Superior temporal gyrus (tissue), 1 donor: Measurements from ENCODE around the gene GNAI2.
"Not testable (repeated sequence)": the region's sequence is repeated elsewhere in the genome, so short reads cannot be mapped to it uniquely, and the experiment has no call there.

Experiments used
- DNase-seq: peaks from one replicate; pipeline ENCODE4 v3.0.0-alpha.2; 2016; ENCODE audit errors: extremely low spot score

The GNAI2 gene

DNA sequence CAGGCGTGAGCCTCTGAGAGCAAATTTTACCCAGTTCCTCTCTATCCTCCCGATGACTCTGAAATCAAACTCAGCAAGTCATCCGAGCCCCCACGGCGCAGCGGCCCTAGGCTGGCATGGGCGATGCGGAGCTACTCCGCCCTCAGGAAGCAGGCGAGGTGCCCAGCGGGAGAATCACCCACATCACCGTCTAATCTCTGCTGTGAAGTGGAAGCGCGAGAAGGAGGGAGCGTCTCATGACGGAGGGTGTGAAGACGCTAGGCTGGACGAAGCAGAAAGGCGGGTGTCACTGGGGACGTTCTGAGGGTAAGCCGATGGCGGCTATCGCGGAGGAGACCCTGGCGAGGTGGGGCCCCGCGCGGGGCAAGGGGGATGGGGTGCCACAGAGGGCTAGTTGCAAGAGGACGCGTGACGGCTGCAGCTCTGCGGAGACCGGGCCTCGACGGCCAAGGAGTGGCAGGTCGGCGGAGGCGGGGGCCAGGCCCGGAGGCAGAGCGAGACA, 9.1 kb upstream of the GNAI2 start:
- DNase-seq: peak; percentile 64

DNA sequence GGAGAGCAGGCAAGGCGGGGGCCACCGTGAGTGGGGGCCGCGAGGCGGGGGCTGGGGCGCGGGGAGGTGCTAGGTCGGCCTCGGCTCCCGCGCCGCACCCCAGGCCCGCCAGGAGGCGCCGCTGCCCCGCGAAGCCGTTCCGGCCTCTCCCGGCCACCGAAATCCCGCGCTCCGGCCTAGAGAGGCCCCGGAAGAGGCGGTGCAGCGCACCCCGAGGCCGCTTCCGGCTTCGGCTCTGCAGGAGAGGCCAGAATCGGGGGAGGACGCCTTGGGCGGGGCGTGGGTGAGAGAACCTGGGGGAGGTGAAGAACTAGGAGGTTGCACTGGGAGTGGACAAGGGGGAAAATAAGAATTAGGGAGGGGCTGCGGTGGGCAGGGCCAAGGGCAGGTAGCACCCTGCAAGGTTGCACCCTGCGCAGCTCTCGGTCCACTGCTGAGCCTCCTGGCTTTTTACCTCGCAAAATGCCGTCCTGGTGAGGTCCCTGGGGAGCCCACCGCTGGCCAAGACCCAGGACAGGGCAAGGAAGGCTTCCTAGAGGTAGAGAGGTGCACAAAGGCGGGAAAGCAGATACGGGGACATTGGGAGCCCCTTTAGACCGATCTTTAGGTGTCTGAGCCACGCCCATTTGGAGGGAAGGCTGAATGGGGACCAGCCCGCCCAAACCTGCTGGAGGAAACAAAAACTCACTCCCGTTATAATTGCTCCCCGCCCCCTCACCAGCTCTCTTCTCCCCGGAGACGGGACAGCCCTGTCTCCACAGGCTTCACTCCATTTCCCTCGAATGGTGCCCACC, 8.4 kb upstream of the GNAI2 start:
- DNase-seq: peak; percentile 91

DNA sequence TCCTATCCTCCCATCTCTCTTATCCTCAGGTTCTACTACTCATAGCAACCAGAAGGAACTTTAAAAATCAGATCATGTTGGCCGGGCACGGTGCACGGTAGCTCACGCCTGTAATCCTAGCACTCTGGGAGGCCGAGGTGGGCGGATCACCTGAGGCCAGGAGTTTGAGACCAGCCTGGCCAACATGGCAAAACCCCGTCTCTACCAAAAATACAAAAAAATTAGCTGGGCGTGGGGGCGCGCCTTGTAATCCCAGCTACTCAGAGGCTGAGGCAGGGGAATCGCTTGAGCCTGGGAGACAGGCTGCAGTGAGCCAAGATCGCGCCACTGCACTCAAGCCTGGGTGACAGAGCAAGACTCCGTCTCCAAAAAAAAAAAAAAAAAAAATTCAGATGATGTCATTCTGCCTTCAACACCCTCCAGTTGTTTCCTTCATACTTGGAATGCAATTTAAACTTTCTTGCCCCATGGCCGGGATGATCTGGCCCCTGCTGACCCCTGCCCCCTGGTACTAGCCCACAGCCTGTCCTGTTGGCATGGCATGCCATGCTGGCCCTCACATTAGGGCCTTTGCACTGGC, 7.7 kb upstream of the GNAI2 start:
- DNase-seq: not testable (repeated sequence)

DNA sequence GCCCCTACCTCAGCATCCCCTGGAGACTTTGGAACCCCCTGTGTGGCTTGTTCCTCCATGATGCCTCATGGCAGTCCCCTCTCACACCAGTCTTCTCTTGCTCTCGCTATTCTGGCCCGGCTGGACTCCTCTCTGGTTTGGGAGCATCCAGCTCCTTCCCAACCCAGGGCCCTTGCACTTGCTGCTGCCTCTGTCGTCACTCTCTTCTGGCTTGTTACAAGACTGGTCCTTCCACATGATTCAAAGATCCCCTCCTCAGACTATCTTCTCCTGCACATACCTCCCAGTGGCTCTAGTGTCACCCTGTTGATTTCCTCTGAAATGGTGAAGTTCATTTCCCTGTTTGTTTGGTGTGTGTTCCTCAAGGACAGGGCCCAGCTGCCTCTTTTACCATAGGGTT, 6.5 kb upstream of the GNAI2 start:
- no peak for DNase-seq

DNA sequence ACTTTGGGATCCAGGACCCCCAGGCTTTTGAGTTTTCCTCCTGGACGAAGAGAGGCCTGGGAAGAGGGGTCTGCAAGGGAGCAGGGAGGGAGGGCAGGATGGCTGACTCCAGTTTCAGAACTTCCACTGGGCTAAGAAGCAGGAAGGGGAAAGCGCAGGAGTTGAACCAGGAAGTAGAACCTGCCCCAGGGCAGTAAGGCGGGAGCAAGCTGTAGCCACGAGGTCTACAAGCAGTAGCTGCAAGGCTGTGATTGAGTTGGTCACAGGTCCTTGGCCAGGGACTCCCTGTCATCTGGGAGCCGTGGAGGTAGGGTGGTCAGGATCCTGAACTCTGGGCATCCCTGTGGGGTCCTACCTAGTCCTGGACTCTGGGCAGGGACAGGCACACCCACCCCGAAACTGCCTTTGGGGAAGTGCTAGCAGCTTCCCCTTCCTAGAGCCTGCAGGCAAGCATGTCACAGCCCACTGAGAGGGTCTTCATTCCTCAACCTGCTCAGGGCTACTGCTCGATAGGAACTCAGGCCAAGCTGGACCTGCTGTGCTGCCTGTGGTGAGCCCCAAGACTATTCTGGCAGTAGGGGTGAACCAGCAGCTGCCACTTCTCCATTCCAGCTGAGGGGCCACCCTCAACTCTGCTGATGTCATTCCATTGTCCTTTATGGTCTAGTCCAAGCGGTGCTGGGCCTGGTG, 5.8 kb upstream of the GNAI2 start:
- DNase-seq: no peak

DNA sequence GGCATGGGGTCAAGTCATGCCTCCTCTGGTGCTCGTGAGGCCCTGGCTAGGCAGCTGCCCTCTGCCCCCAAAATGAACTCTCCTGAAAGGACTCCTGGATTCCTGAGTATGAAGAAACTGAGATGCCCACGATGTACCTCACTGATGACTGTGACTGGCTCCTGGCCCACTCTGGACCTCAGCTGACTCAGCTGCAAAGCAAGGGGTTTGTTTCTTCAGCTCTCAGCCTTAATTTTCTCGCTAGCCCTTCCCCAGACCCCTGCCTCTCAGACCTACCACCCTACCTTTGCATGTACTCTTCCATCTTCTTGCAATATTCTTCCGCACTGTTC, 5.2 kb upstream of the GNAI2 start:
- no peak for DNase-seq

DNA sequence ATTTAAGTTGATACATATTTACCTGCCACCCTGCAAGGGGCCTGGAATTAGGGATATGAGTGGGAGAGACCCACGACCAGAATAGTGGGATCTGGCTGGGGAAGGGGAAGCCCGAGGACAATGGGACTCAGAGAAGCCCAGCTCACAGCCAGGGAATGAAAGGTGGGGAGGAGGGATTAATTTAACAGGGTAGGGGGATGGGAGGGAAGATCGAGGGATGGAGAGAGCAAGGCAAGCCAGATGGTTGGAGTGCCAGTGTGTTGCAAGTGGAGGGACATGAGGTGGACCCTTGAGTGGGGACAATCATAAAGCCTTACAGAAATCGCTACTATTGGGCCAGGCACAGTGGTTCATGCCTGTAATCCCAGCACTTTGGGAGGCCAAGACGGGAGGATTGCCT, 4.4 kb upstream of the GNAI2 start:
- DNase-seq: no peak

DNA sequence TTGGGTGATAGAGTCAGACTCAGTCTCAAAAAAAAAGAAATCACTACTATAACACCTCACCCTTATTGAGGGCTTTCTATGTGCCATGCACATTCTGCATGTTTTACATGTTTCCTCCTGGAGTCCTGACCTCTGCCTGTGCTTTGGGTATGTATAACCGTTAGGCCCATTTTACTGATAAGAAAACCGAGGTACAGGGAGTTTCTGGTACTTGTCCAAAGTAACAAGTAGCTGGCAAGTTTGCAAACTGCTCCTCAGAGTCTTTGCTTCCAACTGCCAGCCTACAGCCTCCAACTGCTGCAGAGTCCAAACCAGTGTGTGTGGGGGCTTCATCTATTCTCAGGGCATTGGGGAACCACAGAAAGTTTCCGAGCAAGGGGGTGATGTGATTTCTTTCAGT, 3.7 kb upstream of the GNAI2 start:
- no peak for DNase-seq

DNA sequence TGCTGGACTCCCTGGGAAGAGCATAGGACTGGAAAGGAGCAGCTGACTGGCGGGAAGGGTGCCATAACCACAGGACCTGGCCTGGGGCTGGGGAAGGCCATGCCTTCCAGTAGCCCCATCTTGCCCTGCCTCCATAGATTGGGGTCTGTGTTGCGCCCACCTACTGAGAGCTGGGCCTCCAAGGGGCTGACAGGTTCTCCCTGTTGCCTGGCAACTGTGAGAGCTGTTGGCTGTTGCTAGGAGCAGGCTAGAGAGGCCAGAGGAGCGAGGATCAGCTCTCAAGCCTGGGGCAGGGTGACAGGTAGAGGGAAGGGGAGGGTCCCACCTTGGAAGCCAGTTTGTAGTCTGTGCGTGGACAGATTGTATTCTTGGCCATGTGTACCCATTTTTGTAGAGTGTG, 2.8 kb upstream of the GNAI2 start:
- no peak for DNase-seq

DNA sequence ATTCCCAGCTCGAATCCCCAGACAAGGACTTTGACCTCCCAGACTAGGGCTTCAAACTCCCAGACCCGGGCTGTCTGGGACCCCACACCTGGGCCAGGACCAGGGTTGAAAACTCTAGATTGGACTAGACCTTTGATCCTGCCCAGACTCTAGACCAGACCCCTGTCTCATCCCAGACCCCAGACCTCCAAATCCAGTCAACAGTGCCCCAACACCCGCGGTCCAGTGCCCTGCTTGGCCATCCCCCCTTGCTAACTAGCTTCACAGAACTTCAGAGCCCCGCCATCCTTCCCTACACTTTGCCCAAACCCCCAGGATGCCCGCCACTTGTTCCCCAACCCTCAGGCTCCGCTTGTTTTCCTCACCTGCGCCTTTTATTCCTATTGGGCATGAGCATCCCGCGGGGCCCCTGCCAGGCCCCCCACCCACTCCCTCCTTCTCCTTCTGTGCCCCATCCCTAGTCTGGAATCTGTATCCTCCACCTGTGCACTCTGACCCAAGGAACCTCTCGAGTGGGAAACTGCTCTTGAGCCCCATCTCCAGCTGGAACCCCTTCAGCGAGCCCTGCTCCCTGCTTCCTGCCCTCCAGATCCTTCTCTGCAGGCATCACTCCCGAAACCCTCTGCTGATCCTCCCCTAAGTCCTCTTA, 604 bp downstream of the GNAI2 start:
- no peak for DNase-seq

DNA sequence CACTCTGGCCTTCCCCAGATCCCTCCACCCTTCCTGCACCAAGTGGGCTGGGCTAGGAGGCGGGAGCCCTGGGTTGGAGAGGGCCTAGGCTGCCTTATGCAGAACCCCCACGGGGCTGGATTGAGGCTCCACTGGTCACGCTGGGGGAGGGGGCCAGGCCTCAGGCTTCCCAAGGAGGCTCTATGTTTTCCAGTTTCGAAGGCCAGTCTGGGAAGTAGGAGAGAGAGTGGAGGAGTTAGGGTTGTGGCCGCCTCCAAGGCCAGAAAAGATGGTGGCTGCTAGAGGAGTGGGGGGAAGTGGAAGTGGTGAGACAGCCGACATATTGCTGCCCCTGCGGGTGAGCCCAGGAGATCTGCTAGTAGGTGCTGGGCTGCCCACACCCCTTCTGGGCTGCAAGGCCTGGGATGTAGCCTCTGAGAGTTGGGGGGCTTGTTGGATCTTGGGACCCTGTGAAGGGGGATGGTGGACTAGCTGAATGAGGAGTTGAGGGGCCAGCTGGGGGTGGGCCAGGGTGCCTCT, 1.2 kb downstream of the GNAI2 start:
- no peak for DNase-seq

DNA sequence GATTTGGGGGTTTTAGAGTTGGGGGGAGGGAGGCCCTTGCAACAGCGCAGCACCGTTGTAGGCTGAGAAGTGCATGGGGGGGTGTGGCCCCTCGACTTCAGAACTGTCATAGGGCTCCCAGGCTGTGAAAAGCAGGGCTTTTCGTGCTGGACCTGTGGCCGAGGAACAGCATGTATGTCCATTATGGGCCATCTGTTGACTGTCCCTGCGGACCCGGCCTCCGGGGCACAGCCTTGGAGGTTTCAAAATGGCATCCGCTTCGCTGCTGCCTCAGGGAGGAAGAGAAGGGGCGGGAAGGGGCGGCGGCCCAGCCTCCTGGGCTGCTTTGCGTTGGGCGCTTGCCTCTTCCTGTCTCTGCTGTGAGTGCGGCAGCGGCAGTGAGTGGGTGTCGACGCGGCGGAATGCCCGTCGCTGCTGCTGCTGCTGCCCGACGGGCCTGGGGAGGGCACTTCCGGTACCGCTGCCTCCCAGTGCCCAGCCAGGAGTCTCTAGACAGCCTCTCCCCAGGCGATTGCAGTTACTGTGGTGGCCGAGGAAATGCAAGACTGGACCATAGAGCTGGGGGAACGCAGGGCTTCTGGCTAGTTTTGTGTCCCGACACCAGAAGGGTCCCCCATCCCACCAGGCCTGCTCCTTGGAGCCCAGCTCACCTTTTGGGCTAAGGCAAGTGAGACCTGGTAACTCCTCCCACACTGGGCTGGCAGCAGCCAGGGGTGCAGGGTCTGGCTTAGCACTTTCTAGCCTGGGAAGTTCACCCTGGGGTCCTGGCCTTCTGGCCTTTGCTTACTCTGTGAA, 1.9 kb downstream of the GNAI2 start:
- DNase-seq: peak; percentile 65

DNA sequence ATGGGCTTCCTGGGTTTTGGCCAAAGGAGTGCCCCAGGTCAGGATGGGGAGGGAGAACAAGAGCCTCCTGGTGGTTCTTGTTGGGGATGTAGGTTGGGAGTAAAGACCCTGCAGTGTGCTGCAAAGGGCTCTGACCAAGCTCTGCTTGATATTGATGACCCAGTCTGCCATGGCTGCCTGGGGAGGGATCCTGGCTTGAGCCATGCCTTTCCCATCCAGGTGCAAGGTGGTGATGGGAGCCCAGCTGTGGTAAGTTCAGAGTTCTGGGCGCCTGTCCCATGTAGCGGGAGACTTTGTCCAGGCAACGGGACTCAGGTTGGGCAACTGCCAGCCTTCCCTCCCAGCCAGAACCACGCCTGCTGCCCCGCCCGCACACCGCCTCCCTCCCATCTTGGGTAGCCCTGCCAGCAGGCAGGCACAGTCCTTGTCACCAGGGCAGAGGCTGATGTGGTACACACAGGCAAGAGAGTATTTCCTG, 2.6 kb downstream of the GNAI2 start:
- peak; percentile 47 for DNase-seq

DNA sequence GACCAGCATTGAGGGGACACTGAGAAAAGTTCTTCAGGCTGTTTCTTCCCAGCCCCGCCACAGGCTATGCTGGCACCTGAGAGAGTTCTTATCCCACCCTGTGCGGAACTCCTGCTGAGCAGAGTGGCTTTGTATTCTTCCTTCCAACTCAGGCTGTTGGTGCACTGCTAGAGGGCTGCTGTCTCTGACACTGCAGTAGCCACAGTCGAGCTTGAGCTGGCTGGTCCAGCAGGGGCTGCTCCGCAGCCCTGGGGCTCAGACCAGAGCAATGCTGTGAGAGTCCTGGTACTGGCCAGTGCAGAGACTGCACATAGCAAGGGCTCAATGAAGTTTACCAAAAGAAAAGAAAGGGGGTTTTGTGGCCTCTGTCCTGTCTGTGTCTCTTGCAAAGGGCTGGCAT, 3.6 kb downstream of the GNAI2 start:
- DNase-seq: no peak

DNA sequence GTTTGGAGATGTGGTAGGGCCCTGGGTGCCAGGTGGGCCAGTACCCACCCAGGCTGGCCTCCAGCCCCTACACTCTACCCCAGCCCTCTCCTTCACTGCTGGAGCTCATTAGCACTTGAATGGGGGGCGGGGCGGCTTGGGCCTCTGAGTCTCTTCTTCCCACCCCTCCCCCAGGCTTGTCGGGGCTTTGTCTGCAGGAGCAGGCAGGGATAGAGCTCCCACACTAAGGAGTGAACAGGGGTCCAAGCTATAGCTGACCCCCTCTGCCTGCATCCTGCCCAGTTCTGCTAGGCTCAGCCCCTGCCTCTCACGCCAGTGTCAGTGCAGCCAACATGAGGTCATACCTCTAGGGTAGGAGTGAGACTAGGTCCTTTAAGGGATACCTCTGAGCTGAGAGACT, 5.2 kb downstream of the GNAI2 start:
- DNase-seq: no peak

DNA sequence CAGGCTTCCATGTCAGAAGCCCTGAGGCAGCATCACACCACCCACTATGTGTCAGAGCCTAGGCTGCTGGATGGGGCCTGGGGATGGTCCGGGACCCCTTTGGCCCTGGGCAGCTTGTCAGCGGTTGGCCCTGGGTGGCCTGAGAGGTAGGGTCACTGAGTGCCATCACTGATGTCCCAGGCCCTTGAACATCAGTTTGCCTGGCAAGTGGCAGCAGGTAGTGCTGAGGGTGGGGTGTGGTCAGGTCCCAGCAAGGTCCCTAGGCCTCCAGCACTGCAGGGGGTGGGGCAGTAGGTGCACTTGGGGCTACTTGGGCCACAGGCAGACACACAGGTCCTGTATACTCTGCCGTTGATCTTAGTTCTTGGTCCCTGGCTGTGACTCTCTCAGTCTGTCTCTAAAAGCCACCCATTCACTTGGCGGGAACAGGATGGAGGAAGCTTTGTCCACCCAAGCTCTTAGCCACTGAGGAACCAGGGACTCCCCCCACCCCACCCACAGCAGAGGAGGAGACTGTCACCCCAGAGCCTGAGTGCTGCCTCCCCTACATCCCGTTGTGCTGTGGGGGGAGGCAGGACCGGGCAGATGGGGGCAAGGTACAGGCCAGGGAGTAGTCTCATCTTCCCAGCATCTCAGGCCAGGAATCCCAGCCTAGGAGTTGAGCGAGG, 5.8 kb downstream of the GNAI2 start:
- no peak for DNase-seq

DNA sequence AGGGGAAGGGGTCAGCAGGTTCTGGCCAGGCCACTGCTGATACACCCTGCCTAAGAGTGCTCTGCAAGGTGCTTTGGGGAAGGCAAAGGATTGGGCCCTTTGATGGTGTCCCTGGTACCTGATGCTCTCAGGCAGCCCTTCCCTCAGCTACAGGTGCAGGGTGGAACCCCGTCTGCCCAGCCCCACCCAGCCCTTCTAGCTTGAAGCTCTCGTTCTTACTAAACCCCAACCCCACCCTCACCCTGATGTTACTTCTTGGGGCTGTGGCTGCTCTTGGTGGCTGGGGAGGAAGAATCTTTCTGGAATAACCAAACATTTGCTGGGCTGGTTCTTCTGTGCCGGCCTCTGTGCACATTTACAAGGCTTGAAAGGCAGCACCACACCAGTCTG, 6.4 kb downstream of the GNAI2 start:
- no peak for DNase-seq

DNA sequence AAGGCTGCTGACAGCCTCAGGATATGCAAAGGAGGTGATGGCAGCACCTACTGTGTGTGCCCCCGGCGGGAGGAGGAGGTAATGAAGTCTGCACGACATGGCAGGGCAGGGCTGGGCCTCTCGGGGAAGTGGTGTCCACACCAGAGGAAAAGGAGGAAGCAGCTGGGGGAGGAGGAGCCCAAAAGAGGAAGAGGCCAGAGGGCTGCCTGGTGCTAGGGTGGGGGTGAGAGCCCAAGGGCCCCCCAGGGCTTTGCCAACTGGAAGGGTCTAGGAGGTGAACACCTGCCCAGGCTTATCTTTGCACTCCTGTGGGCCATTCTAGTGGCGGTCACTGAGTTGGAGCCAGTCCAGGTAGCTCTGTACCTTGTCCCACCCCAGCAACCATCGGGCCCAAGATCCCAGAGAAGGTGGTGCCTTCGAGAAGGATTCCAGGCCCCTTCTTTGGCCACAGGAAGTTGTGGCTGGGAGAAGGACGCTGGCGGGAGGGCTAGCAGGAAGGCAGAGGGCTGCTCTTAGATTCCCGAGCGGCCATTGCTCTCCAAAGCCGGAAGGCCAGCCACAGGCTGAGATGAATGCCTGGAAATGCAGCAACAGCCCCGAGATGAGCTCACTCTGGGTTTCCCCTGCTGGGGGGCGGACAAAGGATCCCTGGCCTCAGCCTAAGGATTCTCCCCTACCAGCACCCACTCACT, 7.0 kb downstream of the GNAI2 start:
- DNase-seq: no peak

DNA sequence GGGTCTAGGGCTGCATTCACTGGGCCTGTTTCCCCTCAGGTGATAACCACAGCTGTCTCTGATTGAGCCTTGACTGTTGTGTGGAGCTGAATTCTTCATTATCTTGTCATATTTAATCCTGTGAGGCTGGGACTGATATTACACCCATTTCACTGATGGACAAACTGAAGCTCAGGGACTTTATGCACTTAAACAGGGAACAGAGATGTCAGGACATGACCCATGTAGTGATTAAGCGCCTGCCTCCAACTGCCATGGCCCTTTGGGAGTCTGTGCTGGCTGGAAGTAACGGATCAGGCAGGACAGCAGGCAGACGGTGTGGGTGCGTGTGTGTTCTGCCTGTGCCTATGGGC, 7.5 kb downstream of the GNAI2 start:
- no peak for DNase-seq

DNA sequence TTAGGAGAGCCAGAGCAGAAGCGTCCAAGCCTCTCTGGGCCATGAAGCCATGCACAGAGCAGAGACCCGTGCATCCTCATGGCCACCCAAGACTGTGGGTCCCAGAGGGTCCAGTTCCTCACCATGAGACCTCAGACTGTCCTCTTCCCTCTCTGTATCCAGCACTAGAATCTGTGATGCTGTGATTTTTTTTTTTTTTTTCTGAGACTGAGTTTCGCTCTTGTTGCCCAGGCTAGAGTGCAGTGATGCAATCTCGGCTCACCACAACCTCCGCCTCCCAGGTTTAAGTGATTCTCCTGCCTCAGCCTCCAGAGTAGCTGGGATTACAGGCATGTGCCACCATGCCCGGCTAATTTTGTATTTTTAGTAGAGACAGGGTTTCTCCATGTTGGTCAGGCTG, 8.8 kb downstream of the GNAI2 start:
- DNase-seq: not testable (repeated sequence)
